ENCODE results near the gene FABP6. TPM values are rescaled to one million over a fixed set of nuclear protein-coding genes. Genes with fewer than 3 reads are reported as not detected.

The FABP6 gene
- total RNA-seq, 1 donor from 2014 or later: not detected

DNA sequence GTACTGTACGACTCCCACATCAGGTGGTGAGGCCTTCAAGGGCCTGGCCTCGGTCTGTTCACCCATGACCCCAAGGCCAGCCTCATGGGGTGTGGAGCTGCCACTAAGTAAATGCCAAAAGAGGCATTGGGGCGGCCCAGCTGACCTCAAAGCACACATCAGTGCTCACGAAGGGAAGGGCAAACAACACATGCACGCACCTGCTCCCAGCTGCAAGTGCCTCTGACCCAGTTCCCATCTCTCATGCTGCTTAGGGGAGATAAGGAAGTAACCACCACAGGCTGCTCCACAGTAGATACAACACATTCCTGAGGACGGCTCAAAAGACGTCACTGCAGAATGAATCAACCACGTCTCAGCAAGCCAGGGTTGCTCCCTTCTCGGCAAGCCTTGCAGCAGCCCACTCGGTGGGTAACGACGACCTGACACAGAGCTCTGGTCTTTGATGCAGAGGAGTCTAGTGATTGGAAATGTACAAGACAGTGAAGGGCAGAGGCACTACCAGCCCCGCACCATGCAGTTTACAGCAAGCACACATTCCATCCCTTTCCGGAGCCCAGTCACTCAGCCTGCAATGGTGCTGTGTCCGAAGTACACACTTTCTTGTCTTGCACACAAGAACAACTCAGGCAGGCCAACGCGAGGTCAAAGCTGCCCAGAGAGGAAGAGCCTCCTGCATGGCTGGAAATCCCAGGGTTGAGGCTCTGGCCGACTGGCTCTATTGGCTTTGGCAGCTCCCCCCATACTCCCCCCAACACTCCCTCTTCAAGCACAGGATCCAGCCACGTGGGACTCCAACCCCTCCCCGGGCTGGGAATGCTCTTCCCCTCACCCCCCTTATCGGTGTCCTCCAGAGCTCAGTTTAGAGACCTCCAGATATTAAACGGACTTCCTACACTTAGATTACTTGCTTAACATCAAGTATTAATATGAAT is 31.8 kb downstream of the FABP6 start:
- DNase-seq (ENCODE audit: low read depth): peak; percentile 63

DNA sequence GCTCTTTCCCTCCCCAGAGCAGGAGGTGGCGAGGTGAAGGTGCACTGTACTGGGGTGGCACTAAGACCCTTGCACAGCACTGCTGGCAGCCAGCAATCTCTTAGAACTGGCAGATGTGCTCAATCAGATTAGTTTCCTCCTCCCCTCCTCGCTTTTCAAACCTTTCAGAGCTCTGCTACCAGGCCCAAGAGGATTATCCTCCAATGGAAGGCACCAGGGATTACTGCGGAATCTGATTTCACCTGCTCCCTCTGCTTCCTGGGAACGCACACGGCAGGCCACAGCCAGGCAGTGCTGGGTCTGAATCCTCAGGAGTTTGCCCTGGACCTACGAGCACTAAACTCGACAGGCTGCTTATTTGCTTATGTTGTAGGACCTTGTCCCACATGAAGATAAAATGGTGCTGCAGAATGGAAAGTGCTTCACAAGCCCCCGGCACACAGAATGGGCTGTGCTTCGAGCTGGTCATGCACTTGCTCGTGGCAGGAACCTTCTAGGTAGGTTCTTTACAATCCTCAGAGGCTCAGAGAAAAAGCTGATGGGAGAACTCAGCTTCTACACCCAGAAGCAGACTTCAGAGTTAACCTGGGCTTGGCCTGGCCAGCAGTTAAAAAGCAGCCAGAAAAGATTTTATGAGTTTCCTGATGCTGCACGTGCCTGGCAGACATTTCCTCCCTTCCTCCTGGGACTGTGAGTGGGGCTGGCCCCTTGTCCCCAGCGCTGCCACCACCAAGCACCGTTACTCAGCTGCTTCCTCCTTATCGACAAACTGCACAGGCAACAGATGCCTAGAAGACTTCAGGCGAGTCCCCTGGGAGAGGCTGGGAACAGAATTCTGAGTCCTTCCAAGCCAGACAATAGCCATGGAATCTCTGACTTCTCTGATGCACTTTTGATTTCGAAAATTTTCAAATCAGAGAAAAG is 33.1 kb downstream of the FABP6 start:
- DNase-seq (ENCODE audit: low read depth): peak; percentile 21

DNA sequence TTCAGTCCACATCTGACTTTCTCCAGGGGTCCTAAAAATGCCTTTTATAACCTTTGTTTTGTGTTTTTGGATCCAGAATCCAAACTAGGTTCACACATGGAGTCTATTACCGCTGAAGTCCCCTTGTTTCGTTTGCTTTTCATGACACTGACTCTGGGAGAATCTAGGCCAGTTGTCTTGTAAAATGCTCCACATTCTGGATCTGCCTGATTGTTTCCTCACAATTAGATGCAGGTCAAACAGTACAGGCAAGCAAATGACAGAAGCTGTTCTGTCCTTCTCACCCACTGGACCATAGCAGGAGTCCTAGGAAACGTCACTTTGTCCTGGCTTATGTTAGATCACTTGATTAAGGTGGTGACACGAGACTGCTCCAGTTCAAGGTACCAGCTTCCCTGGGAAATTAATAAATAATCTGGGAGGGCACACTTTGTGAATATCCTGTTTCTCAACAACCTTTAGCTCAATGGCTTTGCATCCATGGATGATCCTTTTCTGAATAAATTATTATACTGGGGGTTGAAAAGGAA is 34.1 kb downstream of the FABP6 start:
- no peak for DNase-seq (ENCODE audit: low read depth)

DNA sequence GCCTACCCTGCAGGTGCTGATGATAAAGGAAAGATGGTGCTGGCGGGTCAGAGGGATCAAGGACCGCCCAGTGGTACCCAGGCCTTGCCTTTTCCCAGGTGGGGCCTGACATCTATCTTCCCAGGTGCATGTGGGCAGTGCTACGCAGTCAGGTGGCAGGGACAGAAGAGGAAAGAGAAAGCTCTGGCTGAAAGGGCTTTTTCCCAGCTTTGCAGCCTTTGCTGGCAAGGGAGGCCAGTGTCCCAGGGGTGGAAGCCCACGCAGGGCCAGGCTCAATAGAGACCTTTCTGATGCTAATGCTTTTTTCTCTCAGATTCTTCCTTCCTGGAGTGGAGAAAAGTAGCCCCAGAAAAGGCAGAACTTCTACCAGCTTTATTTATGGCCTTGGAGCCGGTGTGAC is 36.7 kb downstream of the FABP6 start:
- DNase-seq (ENCODE audit: low read depth): no peak

DNA sequence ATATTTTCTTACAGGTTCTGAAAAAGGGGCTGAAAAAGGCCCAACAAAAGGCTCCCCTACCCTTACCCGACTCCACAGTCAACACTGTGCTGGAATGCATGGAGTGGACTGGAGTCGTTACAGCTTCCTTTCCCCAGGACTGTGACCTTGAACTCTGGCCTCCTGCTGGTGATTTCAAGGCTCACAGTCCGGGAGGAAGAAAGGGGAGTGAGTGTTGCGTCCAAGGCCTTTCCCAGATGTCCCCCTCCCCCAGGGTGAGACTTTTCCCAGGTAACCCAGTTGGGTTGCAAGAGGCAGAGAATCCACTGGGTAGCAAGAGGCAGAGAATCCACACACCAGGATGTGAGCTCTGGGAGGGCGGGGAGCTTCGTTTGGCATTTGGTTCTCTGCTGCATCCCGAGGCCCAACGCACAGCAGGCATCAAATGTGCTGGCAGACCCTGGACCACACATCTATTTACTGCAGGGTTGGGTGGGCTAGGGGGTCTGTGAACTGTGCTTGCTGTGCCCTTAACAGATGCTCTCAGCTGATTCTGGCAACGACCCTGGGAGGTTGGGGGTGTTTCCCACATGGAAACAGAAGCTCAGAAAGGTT is 37.5 kb downstream of the FABP6 start:
- DNase-seq (ENCODE audit: low read depth): no peak

DNA sequence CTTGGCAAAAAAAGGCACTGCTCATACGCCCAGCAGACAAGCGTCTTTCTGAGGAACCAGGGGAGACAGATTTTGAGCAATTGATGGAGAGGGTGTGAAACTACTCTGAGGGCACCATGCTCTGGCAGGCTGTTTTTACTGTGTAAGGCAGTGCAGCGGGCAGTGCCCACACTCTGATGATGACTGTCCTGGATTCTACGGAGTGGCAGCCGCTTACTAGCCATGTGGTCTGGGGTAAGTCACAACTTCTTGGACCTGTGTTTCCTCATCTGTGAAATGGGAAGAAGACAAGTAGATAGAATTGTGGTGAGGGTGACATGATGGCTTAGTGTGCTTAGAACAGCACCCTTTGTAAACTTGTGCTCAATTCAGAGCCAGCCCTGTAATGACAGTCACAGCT is 38.8 kb downstream of the FABP6 start:
- no peak for DNase-seq (ENCODE audit: low read depth)

DNA sequence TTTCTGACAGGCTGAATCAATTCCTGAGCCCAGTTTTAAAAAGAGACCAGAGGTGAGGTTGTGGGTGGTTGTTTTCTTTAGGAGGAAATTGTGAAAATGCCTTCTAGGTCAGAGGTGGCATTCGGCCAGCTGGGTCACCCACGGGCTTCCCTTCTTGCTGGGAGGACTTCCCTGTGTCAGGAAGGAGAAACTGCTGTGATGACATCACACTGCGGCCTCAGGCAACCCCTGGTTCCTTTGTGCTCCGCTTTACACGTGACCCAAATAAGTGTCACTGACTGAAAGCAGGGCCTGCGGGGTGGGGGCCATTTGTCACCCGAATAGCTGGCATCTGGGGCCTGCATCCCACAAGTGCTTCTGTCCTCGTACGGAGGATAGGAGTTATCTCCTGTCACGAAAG is 39.7 kb downstream of the FABP6 start:
- DNase-seq (ENCODE audit: low read depth): peak; percentile 20

DNA sequence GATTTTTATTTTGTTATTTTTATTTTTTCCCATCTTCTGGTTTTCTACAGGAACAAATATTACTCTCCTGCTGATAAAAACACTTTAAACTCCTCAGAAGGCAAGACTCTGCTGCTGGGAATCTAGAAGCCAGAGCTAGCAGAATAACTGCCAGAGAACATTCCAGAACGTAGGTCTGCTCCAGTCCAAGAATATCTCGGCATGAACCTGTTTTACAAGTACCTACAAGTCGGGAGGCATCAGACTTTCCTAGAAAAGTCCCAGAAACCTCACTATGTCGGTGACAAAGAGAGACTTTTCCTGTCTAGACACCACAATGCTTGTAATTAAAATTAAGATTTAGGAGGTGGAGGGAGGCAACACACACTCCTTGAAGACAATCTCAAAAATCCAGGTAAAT is 41.4 kb downstream of the FABP6 start:
- DNase-seq (ENCODE audit: low read depth): no peak

DNA sequence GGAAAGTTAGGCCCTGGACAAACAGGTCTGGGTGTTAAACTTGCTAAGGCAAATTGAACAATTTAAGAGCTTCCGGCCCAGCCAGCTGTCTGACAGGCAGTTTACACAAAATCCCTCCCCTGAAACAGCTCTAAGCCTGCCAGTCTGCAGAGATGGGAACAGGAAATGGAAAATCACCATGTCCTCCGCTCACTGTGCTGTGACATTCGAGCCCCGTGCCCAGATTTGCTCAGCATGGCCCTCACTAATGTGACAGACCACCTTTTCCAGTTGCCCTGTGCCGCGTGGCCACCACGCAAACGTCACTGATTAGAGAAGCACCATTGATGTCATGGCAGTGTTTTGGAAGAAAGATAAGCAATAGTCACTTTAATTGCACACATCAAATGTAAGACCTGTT is 42.1 kb downstream of the FABP6 start:
- DNase-seq (ENCODE audit: low read depth): no peak

DNA sequence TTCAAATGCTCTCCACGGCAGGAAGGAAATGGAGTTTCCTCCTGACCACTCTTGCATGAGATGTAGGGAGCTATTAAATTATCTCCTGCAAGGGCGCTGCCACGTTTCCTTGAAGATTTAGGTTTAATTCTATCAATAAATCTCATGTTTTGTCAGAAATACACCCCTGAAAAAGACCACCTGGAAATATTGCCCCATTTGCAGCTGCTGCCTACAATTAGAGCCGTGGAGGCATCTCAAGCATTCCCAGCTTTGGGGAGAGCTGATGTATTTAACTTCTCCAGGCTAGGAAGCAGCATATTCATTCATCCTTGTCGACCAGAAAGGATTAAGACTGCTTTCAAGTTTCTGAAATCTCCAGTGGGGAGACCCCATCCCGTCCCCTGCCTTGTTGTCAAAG is 42.5 kb downstream of the FABP6 start:
- DNase-seq (ENCODE audit: low read depth): no peak

DNA sequence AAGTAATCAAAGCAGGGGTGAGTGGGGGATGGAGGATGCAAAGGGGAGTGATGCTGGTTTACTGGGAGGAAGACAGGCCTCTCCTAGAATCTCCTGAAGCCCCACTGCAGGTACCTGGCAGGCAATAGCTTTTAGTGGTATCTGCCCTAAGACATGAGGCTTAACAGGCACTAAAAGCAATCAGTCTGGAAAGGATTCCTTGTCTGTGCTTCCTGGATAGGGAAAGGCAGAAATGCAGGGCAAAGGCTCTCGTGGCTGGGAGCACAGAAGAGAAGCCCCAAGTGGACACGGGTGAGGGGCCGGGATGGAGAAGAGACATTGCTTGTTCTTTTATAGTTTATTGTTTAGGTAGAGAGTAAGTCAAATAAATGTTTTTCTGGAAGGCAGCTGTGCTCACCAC is 43.0 kb downstream of the FABP6 start:
- no peak for DNase-seq (ENCODE audit: low read depth)

DNA sequence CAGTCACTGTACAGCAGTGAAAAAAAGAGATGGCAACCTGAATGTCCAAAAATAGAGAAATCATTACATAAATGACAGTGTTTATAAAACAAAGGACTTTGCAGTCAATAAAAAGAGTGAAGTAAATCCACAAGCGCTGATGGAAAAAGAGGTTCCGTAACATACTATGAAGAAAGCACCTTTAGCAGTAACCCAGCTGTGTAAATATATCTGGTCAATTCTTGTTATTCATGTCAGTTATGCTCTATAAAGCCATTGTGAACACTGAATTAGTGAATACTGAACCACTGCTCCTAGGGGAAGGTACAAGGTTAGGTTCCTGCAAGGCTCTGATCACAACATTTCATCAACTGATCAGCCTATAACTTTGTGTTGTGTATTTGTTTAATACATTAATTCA is 43.6 kb downstream of the FABP6 start:
- no peak for DNase-seq (ENCODE audit: low read depth)

DNA sequence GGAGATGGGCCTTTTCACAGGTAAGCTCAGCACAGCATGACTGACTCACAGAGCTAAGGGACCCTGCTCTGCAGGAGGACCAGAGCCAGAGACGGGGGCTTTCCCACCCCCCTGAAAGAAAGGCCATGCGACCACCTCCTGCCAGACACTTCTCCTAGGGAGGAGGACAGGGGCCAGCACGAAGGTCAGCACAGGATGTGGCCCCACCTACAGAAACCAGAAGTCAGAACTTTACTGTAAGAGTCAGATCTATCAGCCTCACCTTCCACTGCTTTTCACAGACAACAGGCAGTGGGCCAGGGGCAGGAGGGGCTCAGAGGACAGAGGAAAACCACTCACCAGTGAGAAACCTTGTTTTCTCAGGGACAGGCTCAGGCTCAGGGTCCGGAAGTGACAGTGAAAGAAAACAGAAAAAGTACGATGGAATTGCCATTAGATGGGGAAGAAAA is 45.2 kb downstream of the FABP6 start:
- no peak for DNase-seq (ENCODE audit: low read depth)

DNA sequence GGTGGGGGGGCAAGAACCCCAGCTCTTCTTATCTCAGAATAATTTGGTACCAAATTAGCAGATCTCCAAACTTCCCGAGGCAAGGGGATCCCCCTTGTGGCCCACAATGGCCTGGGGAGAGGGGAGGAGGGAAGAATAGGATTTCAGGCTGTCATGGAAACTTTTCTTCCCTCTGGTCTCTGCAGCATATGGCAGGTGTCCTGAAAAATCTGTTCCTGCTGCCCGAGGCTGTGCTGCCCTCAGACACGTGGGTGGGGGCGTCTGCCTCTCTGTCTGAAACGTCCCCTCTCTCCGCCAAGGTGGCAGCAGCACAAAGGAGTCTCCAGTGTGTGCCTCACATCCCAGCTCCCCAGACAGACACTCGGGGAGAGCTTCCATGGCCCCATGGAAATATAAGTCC is 49.0 kb downstream of the FABP6 start:
- DNase-seq (ENCODE audit: low read depth): no peak

DNA sequence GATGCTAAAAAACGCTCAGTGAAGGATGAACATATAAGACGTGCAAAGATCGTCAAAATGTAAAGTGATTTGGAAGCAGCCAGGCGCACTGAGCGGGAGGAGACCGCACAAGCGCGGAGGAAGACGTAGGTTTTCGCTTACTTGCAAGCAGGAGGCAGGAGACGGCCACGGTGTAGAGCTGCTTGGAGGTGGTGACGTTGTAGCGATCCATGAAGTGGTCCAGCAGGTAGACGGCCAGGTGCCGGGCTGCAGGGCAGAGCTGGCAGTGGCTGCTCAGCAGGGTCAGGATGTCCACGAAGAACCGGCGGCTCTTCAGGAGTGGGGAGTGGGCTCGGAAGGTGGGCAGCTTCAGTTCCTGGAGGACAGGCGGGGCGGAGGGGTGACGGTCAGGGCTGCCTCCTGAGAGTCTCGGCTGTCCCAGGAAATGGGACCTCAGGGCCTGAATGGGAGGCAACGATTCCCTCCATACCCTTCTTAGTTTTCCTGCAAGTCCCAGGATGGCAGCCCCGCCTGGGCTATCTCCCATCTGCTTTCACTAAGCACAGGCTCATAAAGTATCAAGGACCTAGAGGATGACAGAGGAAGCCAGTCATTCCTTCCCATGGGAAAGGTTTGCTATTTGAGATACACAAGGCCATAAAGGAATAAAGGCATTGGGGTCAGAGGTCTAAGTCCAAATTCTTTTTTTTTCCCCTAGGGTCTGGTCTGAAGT is 51.2 kb downstream of the FABP6 start:
- DNase-seq (ENCODE audit: low read depth): no peak

DNA sequence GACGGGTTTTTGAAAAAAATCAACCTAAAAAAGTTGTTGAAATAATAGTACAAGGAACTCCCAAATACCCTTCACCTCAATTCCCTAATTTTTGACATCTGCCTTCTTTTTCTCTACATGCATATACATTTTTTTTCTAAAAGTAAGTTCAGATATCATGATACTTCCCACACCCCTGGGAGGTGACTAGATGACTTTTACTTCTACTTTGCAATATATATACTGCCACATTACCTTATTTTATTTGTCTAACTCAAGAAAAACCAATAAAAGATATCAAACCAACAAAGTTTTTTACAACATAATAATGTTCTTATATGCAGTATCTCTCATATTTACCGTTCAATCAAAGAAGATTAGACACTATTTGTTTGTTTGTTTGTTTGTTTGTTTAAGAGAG is 52.0 kb downstream of the FABP6 start:
- DNase-seq (ENCODE audit: low read depth): no peak

DNA sequence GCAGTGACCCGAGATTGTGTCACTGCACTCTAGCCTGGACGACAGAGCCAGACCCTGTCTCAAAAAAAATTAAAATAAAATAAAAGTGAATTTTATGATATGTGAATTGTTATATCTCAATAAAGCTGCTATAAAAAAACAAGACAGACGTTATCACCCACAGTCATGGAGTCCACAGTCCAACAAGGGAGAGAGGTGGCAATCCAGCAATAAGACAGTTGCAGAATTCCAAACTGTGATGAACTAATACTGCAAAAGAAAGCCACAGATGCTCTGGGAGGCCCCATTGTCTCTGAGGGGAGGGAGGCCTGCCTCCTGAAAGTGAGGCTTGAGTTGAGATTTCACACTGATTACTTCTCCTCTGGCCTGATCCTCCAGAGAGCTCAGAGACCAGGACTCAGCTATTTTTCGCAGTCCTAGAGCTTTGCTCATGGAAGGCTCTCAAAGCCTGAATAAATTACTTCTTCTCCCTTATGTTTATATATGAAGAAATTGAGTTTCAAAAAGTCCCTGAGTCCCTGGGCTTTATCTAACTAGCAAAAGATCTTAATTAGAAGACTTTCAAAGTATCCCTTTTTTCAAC is 55.1 kb downstream of the FABP6 start:
- no peak for DNase-seq (ENCODE audit: low read depth)

DNA sequence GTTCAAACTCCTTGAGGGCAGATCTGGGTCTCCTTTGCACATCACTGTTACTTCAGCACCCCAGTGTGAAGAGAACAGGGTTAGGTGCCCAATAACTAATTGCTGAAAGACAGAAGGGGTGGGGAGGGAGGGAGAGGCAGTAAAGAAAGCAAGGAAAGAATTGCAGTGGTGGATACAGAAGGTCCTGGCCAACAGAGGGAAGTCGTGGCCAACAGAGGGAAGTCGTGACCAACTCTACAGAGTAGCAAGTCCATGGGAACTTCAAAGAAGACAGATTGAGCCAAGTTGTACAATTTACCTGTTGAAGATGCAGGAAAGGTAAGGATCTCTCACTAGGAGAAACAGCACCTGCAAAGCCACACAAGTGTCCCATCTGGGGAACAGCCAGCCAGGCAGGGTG is 56.0 kb downstream of the FABP6 start:
- no peak for DNase-seq (ENCODE audit: low read depth)

DNA sequence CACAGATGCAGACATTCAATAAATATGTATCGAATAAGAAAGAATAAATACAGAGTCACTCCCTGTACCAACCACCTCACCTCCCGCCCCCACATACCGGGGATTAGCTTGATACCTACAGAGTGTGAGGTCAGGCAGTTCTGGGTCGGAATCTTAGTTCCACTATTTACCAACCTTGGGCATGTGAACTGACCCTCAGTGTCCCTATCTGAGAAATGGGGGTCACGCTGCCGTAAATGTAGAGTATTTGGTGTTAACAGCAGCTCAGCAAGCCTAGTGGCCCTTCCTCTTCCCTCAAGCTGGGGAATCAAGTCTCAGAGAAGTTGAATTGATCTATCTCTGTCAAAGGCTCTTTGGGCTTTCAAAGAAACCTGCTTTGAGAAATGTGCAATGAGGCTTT is 57.6 kb downstream of the FABP6 start:
- DNase-seq (ENCODE audit: low read depth): no peak

DNA sequence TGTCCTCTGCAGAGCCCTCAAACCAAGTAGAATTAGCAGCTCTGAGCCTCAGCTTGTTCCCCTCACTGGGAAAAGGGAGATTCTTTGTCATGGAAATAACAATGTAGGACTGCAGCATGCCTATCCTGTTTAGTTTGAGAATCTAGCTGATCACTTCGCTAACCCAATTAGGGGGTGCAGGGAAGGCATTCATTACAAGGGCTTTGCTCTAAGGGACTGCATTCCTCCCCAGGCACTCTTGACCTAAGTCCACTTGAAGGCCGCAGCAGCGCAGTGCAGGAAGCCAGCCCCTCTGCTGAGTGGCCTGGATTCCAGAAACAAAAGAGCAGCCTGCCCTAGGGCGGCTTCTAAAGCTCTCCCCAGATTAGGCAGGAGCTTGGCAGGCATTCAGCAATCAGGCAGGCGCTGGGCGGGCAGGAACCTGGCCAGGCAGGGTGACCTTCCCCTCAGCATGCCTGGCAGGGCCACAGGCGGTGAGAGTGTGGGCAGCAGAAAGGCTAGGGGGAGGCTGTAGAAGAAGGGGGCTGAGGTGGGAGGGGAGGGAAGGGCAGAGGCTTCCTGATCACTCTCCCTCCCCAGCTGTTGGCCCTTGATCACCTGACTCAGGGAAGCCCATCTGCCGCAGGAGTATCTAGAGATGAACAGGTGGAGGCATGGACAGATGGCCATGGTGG is 58.2 kb downstream of the FABP6 start:
- peak; percentile 61 for DNase-seq (ENCODE audit: low read depth)
